PC-3 (cell line): ENCODE results near the gene NCKIPSD.

Experiments
- EZH2 ChIP-seq: fragments of 300-600 bp; sonication (generic); IDR thresholded peaks from one replicate; pipeline ENCODE4 v1.6.1; 2017; ENCODE audit warnings: antibody characterized with exemption, mild to moderate bottlenecking, low read length; ENCODE audit not compliant: unreplicated experiment
- EZH2phosphoT487 ChIP-seq: fragments of 300-600 bp; sonication (generic); IDR thresholded peaks from 2 replicates; pipeline ENCODE4 v1.6.1; 2018; ENCODE audit warnings: mild to moderate bottlenecking, antibody characterized with exemption, low read length, borderline replicate concordance
- TF ChIP-seq, protein P1 (sequence below): fragments of 300-600 bp; sonication (generic); conservative IDR thresholded peaks from 2 replicates; pipeline ENCODE4 v1.5.1; 2017; ENCODE audit warnings: antibody characterized with exemption, low read depth, mild to moderate bottlenecking, low read length

GRCh38 chr3:48633743-48634142, 52.0 kb downstream of the NCKIPSD start:
- TF ChIP-seq, protein P1, sequence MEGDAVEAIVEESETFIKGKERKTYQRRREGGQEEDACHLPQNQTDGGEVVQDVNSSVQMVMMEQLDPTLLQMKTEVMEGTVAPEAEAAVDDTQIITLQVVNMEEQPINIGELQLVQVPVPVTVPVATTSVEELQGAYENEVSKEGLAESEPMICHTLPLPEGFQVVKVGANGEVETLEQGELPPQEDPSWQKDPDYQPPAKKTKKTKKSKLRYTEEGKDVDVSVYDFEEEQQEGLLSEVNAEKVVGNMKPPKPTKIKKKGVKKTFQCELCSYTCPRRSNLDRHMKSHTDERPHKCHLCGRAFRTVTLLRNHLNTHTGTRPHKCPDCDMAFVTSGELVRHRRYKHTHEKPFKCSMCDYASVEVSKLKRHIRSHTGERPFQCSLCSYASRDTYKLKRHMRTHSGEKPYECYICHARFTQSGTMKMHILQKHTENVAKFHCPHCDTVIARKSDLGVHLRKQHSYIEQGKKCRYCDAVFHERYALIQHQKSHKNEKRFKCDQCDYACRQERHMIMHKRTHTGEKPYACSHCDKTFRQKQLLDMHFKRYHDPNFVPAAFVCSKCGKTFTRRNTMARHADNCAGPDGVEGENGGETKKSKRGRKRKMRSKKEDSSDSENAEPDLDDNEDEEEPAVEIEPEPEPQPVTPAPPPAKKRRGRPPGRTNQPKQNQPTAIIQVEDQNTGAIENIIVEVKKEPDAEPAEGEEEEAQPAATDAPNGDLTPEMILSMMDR, result no peak
- TF ChIP-seq EZH2 (no peak), EZH2phosphoT487 (no peak)
